AG04450 (cell line): ENCODE measurements around the gene SORL1. TPM values are rescaled to one million over a fixed set of nuclear protein-coding genes. Genes with fewer than 3 reads are reported as not detected.

Experiments
- CTCF ChIA-PET: fragments of 300-600, 350-600 bp; formaldehyde crosslinking; extraction: SDS; loops from one replicate; lab custom pipeline; 2022; ENCODE audit warnings: antibody characterized with exemption, inconsistent platforms; lab: Charles Lee
- POLR2A ChIA-PET: fragments of 350-600 bp; formaldehyde crosslinking; extraction: SDS; loops from one replicate; lab custom pipeline; 2021; ENCODE audit warnings: antibody characterized with exemption, inconsistent platforms; lab: Yijun Ruan, JAX
- DNase-seq: peaks from one replicate; pipeline ENCODE4 v3.0.0-alpha.2; 2011; ENCODE audit warnings: low read depth, low spot score
- H3K27ac ChIP-seq: one replicate; pipeline ENCODE4 v1.5.1; 2012; ENCODE audit warnings: low read depth, low read length, control low read depth
- H3K27me3 ChIP-seq: one replicate; pipeline ENCODE4 v1.6.0; 2012; ENCODE audit warnings: low read length; ENCODE audit not compliant: control insufficient read depth, insufficient read depth
- H3K4me3 ChIP-seq: 2 replicates; pipeline ENCODE4 v1.5.1; 2011; ENCODE audit warnings: mild to moderate bottlenecking, low read depth, low read length, control low read depth
- H3K9me3 ChIP-seq: 2 replicates; pipeline ENCODE4 v1.5.1; 2012; ENCODE audit warnings: low read length; ENCODE audit not compliant: control insufficient read depth, insufficient read depth
- polyA plus RNA-seq: library from polyadenylated mRNA; depleted of rRNA; stranded (reverse); fragments of >200 nt; gene quantifications from 2 replicates; pipeline ENCODE4 v1.2.3, GENCODE V29; 2011
- TF ChIP-seq, protein P1 (sequence below): IDR thresholded peaks from 2 replicates; pipeline ENCODE4 v1.5.1; 2011; ENCODE audit warnings: low read depth, low read length, control low read depth, inconsistent platforms

The SORL1 gene
- polyA plus RNA-seq, 1 experiment, result 5.4 TPM

GRCh38 chr11:121591405-121592033 lies 139.4 kb downstream of the SORL1 start:
- H3K27ac ChIP-seq, result no peak overlapping the region
- peak; percentile 63 for DNase-seq
- ChIA-PET CTCF (interaction anchor here (0.6 to 3.5 kb wide), 22 partner anchors 11 to 915 kb away, joined by 3 to 15 read pairs (median 6); no protein-coding TSS in a partner anchor), POLR2A (interaction anchor here (0.6 kb wide), 1 partner anchor 64 kb away, joined by 3 read pairs; no protein-coding TSS in a partner anchor)
- H3K9me3 ChIP-seq, result peaks cover 4% of the 10 kb centered on the region
- TF ChIP-seq, protein P1, sequence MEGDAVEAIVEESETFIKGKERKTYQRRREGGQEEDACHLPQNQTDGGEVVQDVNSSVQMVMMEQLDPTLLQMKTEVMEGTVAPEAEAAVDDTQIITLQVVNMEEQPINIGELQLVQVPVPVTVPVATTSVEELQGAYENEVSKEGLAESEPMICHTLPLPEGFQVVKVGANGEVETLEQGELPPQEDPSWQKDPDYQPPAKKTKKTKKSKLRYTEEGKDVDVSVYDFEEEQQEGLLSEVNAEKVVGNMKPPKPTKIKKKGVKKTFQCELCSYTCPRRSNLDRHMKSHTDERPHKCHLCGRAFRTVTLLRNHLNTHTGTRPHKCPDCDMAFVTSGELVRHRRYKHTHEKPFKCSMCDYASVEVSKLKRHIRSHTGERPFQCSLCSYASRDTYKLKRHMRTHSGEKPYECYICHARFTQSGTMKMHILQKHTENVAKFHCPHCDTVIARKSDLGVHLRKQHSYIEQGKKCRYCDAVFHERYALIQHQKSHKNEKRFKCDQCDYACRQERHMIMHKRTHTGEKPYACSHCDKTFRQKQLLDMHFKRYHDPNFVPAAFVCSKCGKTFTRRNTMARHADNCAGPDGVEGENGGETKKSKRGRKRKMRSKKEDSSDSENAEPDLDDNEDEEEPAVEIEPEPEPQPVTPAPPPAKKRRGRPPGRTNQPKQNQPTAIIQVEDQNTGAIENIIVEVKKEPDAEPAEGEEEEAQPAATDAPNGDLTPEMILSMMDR, result peak; percentile 89
- H3K27me3 ChIP-seq, result no peaks in the 10 kb centered on the region
- H3K4me3 ChIP-seq, result no peak overlapping the region

- H3K27me3 ChIP-seq, result no peaks in the 10 kb centered on the region
- H3K4me3 ChIP-seq, result no peak overlapping the region
- H3K27ac ChIP-seq, result peak overlapping the region; percentile 49
- CTCF ChIA-PET, result interaction anchor here (1.7 to 3.5 kb wide), 7 partner anchors 62 to 913 kb away, joined by 4 to 15 read pairs (median 7); no protein-coding TSS in a partner anchor
- no peak for DNase-seq
- TF ChIP-seq, protein P1, result no peak
- POLR2A ChIA-PET, result no interaction called here
- peaks cover 4% of the 10 kb centered on the region for H3K9me3 ChIP-seq
Observed at GRCh38 chr11:121592708-121593107, 140.6 kb downstream of the SORL1 start.

DNA sequence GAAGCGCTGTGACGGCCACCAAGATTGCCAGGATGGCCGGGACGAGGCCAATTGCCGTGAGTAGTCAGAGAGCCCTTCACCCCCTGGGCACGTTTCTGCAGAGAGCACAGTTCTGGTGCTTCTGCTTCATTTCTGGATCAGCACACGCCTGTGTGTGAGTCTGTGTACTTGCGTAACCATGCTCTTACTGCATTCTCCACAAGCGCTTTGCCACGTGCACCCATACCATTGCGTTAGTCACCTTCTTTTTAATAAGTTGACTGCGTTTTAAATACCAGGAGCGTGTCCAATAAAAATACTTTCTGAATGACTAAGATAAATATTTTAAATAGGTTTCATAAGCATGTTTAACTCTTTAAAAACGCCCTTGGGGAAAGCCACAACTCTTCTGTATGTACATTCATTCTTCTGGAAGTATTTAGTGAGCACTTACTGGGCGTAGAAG lies 143.6 kb downstream of the SORL1 start:
- TF ChIP-seq, protein P1, result no peak
- POLR2A ChIA-PET, result interaction anchor here (0.7 to 1.0 kb wide), 3 partner anchors 17 to 127 kb away, joined by 3 read pairs; no protein-coding TSS in a partner anchor
- Histone ChIP-seq H3K4me3 (no peak overlapping the region), H3K27me3 (no peaks in the 10 kb centered on the region), H3K9me3 (peaks cover 4% of the 10 kb centered on the region), H3K27ac (peak overlapping the region; percentile 98)
- CTCF ChIA-PET, result interaction anchor here (1.0 to 2.0 kb wide), 4 partner anchors 15 to 619 kb away, joined by 3 to 8 read pairs (median 3); no protein-coding TSS in a partner anchor
- peak; percentile 98 for DNase-seq

DNA sequence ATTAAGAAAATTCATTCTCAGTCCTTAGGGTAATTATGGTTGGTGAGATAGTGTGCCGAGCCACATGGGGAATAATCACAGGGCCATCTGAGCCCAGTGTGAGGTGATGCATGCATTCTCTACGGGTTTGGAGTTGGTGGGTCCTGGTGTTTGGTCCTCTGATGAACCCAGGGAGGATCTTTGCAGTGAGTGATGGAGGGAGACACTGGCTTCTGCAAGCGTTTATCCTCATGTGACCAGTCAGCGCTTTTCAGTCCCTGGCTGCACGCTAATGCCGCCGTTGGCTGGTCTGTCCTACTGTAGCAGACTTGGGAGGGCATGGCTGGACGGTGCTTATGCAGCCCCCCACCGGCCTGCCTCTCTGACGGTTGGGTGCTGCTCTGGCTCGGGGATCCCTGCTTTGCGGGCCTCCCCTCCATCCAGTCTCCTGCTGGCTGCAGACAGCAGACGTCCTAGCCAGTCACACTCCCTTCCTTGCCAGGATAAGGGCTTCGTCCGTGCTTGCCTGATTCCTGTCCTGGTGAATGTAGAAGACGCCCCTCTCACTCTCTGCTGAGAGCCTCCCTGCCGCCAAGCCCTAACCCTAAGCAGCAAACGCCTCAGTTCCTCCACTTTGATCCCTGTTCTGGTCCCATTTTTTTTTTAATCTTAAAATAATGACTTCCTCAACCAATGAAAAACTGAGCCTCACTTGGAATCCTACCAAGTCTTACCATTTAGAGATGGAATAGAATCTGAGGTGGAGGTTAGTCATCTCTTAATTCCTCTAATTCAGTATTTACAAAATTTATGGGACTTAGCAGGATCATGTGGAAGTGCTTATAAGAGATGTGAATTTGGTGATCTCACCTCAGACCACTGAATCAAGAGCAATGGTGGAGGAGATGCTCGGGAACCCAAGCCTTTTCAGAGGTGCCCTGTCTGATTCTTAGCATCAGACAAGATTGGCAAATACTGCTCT lies 144.4 kb downstream of the SORL1 start:
- Histone ChIP-seq H3K27me3 (no peaks in the 10 kb centered on the region), H3K9me3 (peaks cover 4% of the 10 kb centered on the region), H3K4me3 (no peak overlapping the region), H3K27ac (peak overlapping the region; percentile 88)
- TF ChIP-seq, protein P1, result no peak
- POLR2A ChIA-PET, result interaction anchor here (0.7 to 1.0 kb wide), 3 partner anchors 17 to 126 kb away, joined by 3 read pairs; no protein-coding TSS in a partner anchor
- no peak for DNase-seq
- CTCF ChIA-PET, result interaction anchor here (1.4 kb wide), 1 partner anchor 15 kb away, joined by 3 read pairs; no protein-coding TSS in a partner anchor
